ENCODE results near the gene RAB3B.

DNA sequence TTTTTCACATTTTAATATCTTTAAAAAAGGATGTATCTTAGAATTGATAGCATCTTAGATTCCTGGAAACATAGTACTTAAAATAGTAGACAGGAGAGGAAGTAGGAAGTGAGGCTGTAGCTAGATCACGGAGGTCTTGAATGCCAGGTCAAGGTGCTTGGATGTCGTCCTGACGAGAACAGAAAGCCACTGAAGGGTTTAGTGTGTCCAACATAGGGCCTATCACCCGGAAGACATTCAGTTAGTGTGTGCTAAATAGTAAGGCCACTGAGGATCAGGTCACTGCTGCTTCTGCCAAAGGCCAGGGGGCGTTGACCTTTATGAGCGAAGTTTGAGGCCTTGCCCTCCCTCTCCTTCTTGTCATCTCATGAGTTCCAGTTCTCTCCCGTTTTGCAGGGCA, 35.7 kb downstream of the RAB3B start:
- TF ChIP-seq CTCF (IDR thresholded peaks at IDR 0.05), result no peak
- TF ChIP-seq POLR2AphosphoS5 (IDR thresholded peaks at IDR 0.05), result no peak

Measured in breast epithelium (tissue), 3 donors.